ENCODE measurements around the gene CCDC28A.

Gene CCDC28A

DNA sequence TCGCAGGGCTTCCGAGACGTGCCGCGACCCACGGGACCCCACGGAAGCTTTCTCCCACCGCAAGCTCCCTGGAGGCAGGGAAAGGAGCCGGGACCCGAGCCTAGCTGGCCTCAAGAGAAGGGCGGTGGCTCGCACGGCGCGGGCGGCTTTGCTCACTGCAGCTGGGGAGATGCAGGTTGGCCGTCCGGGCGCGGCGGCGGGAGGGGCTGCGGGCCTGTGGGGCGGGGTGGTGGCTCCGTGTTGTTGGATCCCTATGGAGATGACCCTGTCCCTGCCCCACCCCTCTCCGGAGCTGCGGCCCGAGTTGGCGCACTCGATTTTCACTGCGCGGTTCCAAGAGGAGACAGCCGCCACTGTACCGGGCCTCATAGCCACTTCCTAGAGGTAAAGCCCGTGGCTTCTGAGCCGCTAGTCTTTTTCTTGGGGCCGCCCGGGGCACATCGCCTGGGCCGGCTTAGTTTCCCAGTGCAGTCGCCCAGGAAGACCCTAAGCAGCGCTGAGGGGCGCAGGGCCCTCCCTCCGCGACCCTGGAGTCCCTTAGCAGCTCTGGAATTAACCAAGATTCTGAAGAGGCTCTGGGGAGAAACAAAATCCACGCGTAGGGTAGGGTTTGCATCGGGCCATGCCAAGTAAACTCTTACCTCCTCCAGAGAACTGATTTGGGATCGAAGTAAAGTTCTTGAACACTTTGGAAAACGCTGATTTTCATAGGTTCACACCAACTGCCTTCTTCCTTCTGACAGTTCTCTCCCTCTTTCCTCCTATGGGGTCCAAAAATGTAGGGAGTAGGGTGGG is 22.4 kb downstream of the CCDC28A start, which contains the start of gene ECT2L:
TSS of gene ECT2L (plus strand) at position 279 of the 795 bp plus-strand sequence. CDS start 17,188 bp downstream, outside the sequence.
- DNase-seq (ENCODE audit: low read depth in 2 of 2), result no peak

DNA sequence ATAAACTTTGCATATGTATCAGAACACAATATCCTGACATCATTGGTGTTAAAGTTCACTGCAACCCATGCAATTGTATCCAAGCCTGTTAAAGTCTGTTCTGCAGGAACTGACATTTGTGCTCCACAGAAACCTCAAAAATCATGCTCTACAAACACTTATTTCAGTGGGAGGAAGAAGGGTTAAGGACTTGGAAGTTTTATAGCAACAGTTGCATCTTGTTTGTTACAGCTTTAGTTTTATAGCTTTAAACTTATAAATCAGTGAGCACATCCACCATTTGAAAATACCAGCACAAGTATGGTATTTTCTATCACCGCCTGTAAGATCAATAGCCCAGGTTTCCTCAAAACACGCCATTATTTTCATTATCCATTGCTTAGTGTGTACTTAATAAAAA is 23.2 kb downstream of the CCDC28A start:
- no peak for DNase-seq (ENCODE audit: low read depth in 2 of 2)

DNA sequence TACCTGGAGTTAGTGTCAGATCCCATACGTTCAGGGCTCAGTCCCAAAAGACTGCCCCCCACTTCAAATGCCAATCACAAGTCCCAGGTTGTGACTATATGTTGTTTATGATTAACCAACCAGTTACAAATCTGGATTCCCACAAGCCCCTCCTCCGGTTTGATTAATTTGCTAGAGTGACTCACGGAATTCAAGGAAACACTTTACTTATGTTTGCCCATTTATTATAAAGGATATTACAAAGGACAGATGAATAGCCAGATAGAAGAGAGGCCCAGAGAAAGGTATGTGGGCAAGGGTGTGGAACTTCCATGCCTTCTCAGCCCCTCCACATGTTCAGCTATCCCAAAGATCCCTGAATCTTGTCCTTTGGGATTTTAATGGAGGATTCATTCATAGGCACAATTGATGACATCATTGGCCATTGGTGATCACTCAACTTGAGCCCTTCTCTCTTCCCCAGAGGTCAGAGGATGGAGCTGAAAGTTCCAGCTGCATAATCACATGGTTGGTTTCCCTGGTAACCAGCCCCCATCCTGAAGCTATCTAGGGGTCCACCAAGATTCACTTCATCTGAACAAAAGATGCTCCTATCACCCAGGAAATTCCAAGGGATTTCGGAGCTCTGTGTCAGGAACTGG is 24.4 kb downstream of the CCDC28A start:
- no peak for DNase-seq (ENCODE audit: low read depth in 2 of 2)

DNA sequence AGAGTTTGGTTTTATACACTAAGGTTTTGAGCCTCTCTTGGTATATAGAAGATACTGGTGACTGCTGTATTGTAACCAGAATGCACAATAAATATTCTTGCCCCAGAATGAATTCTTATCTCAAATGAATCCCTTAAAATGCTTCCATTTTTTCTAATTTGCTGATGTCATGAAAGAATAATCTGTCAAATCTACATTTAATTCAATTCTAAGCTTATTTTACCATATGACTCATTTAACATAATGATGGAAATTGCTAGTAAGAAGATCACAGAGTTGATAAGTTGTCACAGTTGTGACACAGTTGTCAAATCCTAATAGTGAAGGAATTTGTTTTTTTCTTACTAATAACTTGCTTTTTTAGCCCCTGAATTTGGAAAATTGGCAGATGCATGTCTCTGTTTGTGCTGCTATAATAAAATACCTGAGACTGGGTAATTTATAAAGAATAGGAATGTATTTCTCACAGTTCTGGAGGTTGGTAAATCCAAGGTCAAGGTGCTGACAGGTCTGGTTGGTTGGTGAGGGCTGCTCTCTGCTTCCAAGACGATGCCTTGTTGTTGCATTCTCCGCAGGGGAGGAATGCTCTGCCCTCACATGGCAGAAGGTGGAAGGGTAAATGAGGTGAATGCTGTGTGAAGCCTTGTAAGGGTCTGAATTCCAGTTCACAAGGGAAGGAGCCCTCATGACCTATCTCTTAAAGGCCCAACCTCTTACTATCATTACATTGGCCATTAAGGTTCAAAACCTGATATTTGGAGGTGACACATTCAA is 27.0 kb downstream of the CCDC28A start:
- no peak for DNase-seq (ENCODE audit: low read depth in 2 of 2)

GRCh38 chr6:138803331-138803730 is 29.8 kb downstream of the CCDC28A start:
- no peak for DNase-seq (ENCODE audit: low read depth in 2 of 2)

DNA sequence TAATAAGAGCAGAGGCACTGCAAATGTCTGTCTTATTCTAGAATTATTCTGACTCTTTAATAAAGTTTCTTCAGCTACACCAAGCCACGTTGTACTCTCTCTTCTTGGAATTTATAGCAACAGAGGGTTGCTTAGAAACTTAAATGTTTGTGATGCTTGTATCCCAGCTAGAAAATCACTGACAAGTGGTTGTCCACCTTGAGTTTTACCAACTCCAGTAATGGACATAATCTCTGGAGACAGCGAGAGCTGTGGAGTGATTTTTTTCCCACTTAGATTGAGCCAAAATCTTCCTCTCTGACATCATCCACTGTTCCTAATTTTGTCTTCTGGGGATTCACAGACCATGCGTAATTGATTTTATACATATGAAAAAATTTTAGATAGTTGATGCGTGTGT is 30.3 kb downstream of the CCDC28A start:
- DNase-seq (ENCODE audit: low read depth in 2 of 2), result no peak

DNA sequence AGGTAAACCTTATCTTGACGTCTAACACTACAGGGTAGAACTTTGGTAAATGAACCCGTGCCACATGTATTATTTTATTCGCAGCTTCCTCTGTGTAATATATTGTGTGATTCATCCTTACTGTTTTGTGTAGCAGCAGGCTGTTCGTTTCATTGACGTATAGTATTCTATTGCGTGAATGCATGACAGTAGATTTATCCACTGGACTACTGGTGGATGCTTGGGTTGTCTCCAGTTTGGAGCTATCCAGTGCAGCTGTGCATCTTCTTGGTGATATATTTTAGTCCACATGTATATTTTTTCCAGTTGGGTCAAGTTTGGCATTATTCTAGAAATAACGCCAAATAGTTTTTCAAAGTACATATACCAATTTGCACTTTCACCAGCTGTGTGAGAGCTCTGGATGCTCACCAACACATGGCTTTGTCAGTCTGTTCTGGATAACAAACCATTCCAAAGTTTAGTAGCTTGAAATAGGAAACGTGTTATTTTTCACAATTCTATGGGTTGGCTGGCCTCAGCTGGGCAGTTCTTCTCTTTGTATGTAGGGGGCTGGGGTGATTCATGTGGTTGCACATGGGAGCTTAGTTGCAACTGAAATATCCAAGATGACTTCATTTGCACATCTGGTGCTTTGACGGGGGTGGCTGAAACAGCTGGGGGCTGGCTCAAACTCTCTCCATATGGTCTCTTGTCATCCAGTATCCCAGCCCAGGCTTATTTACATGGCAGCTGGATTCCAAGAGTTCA is 31.6 kb downstream of the CCDC28A start:
- DNase-seq (ENCODE audit: low read depth in 2 of 2), result no peak

GRCh38 chr6:138806889-138807288 is 33.3 kb downstream of the CCDC28A start:
- no peak for DNase-seq (ENCODE audit: low read depth in 2 of 2)

DNA sequence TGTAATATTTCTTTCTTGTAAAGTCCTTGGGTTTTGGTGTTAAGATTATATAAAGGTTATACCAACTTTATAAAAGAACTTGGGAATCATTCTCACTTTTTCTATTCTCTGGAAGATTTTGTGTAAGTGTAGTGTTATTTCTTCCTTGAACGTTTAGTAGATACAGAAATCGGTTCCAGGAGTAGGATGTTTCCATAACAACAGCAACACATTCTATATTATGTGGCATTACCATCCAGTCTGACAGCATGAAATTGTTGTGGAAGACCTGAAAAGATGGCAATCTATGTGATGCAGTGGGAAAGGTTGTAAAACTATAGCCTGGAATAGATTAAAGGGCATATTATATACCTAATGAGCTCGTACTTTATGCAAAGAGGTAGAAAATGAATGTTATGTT is 36.1 kb downstream of the CCDC28A start:
- DNase-seq (ENCODE audit: low read depth in 2 of 2), result no peak

GRCh38 chr6:138811866-138812265 is 38.3 kb downstream of the CCDC28A start:
- no peak for DNase-seq (ENCODE audit: low read depth in 2 of 2)

GRCh38 chr6:138814179-138814834 is 40.7 kb downstream of the CCDC28A start:
- DNase-seq (ENCODE audit: low read depth in 2 of 2), result no peak

DNA sequence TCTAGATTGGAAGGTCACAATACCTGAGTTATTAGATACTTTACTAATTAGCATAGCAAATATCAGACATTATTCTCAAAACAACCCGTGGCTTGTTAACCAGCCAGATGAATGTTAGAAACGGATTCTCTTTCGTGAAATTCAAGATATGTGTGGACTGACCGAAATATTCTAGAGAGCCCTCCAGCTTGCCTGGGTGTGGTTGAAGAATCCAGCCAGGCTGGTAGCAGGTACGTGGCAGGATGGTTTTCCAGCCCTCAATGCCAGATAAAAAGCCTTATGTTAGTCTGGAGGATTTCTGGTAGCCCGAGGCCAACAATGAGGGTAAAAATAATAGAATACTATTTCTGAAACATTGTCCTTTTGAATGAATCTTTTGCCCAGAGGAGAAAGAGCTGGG is 41.7 kb downstream of the CCDC28A start:
- no peak for DNase-seq (ENCODE audit: low read depth in 2 of 2)

DNA sequence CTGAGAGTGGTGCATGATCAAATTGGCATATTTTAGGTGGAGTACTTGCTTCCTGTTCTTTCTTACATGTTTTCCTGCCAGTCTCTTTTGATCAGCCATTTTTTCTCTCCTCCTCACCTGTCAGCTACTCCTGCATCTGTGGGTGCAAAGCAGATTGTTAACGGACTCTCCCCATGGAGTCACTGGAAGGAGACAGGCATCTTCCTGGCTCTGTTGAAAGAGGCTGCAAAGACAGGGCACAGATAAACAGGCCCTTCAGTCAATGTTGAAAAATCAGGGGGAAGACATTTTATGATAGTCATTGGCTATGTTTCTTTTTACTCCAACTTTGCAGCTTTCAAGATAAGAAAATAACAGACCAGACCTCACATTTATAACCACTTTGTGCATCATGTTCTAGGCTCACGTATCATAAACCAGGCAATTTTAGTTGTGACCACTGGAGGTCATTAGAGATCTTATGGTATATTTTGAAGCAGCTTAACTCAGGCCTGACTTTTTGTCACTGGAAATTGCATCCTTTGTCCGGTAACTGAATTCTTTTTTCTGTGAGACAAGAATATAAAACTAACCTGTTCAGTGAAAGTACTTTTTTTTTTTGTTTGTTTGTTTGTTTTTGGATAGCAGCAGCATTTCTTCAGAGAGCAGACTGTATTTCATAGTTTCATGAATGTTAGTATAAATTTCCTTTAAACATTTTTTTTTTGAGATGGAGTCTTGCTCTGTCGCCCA is 42.4 kb downstream of the CCDC28A start:
- DNase-seq (ENCODE audit: low read depth in 2 of 2), result no peak

- no peak for DNase-seq (ENCODE audit: low read depth in 2 of 2)
These were observed 44.2 kb downstream of the CCDC28A start for GRCh38 chr6:138817799-138818198.

GRCh38 chr6:138818496-138819194 is 45.1 kb downstream of the CCDC28A start:
- no peak for DNase-seq (ENCODE audit: low read depth in 2 of 2)

GRCh38 chr6:138821519-138821918 is 48.0 kb downstream of the CCDC28A start:
- DNase-seq (ENCODE audit: low read depth in 2 of 2), result no peak

GRCh38 chr6:138824482-138825144 is 51.0 kb downstream of the CCDC28A start:
- no peak for DNase-seq (ENCODE audit: low read depth in 2 of 2)

- DNase-seq (ENCODE audit: low read depth in 2 of 2), result no peak
These were observed 56.7 kb downstream of the CCDC28A start for GRCh38 chr6:138830248-138830647.

DNA sequence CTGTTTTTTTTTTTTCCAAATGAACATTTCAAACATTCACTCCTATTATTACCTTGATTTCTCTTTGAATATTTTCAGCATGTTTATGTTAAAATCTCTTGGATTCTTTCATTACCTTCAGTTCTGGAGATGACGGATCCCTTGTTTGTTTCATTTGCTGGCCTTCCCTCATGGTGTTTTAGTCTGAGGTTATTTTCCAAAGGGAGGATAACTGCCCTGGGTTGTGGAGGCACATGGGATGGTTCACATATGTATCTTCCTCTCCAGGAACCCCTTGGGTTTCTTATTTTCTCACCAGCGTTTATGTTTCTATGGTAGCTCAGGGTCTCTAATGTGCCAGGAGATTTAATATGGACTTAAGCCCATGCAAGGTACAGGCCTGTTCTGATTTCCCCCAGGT is 58.6 kb downstream of the CCDC28A start:
- no peak for DNase-seq (ENCODE audit: low read depth in 2 of 2)
